RWPE1 (cell line): Measurements from ENCODE around the gene BANP.
"Not testable (repeated sequence)": the region's sequence is repeated elsewhere in the genome, so short reads cannot be mapped to it uniquely, and the experiment has no call there.

ENCODE experiments used
- CTCF ChIA-PET: fragments of 350-600 bp; sonication (Branson Sonifier 250); formaldehyde crosslinking; extraction: SDS; loops from one replicate; lab custom pipeline; 2021; lab: Yijun Ruan, JAX
- POLR2A ChIA-PET: fragments of 400-600 bp; formaldehyde crosslinking; extraction: SDS; loops from one replicate; lab custom pipeline; 2020; ENCODE audit warnings: antibody characterized with exemption; ENCODE audit not compliant: low non-redundant PET; lab: Yijun Ruan, JAX
- DNase-seq: peaks from one replicate; pipeline ENCODE4 v3.0.0; 2012; ENCODE audit warnings: low spot score
- H3K27ac ChIP-seq: fragments of 450-650 bp; 2 replicates; pipeline ENCODE4 v1.5.1; 2017
- TF ChIP-seq, protein P1 (sequence below): fragments of 450-650 bp; conservative IDR thresholded peaks from 2 replicates; pipeline ENCODE4 v1.5.1; 2017; ENCODE audit warnings: low read depth, mild to moderate bottlenecking

BANP gene

DNA sequence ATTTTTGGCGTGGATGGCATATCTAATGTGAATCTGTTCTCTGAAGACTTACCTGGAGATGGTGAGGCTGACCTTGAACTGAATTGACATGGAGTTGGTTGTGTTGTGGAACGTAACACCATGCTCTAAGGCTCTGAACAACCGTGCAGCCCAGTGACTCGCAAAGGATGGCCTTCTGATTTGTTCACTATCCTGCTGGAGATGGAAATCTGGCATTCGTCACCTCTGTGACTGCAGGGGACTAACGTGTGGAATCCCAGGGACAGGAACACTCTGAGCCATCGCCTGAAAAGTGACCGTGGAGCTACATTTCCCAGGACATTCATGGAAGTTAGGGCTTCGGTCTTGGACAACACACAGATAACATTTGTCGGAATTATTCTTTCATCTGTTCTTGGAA is 61.1 kb downstream of the BANP start:
- no peak for DNase-seq
- POLR2A ChIA-PET = no interaction called here
- no peak overlapping the region for H3K27ac ChIP-seq
- TF ChIP-seq, protein P1, sequence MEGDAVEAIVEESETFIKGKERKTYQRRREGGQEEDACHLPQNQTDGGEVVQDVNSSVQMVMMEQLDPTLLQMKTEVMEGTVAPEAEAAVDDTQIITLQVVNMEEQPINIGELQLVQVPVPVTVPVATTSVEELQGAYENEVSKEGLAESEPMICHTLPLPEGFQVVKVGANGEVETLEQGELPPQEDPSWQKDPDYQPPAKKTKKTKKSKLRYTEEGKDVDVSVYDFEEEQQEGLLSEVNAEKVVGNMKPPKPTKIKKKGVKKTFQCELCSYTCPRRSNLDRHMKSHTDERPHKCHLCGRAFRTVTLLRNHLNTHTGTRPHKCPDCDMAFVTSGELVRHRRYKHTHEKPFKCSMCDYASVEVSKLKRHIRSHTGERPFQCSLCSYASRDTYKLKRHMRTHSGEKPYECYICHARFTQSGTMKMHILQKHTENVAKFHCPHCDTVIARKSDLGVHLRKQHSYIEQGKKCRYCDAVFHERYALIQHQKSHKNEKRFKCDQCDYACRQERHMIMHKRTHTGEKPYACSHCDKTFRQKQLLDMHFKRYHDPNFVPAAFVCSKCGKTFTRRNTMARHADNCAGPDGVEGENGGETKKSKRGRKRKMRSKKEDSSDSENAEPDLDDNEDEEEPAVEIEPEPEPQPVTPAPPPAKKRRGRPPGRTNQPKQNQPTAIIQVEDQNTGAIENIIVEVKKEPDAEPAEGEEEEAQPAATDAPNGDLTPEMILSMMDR = no peak
- CTCF ChIA-PET = interaction anchor here (0.6 kb wide), 1 partner anchor 25 kb away, joined by 3 read pairs; no protein-coding TSS in a partner anchor

DNA sequence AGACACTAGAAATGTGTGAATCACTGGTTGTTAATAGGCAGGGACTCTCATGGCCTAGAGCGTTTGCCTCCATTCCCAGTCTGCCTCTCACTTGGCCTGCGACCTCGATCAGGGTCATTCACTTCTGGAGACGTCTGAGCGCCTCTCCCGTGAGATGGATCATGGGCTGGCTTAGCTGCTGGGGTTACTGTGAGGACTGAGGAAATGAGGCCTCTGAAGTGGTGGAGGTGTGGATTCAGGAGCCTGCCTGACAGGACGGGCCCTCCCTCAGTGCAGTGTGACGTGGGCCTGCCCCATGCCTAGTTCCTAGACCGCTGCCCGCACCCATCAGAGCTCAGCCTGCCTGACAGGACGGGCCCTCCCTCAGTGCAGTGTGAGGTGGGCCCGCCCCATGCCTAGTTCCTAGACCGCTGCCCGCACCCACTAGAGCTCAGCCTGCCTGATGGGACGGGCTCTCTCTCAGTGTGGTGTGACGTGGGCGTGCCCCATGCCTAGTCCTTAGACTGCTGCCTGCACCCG is 61.9 kb downstream of the BANP start:
- POLR2A ChIA-PET = interaction anchor here (0.6 kb wide), 1 partner anchor 35 kb away, joined by 3 read pairs; no protein-coding TSS in a partner anchor
- no peak for DNase-seq
- TF ChIP-seq, protein P1 = no peak
- no peak overlapping the region for H3K27ac ChIP-seq
- CTCF ChIA-PET = interaction anchor here (0.6 kb wide), 1 partner anchor 25 kb away, joined by 3 read pairs; no protein-coding TSS in a partner anchor

DNA sequence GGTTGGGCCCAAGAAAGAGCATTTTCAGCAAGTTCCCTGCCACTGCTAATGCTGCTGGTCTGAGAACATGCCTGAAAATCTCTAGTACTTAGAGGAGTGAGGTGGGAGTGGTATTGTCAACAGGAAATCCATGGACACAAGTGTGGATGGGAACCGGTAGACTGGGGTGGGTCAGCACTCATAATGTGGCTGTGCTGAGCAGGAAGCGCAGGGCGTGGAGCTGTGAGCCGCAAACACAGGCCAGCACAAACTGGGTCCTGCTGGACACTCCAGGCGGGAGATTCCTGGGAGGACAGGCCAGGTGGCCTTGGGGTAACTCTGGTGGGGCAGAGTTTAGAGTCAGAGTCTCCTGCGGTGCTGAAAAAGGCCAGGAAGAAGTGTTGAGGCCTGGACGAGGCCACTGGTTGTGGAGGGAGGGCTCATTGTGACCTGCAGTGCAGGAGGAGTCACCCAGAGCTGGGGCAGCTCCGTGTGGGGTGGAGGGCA is 62.6 kb downstream of the BANP start:
- no peak for DNase-seq
- CTCF ChIA-PET = interaction anchor here (0.7 kb wide), 1 partner anchor 120 kb away, joined by 4 read pairs; no protein-coding TSS in a partner anchor
- POLR2A ChIA-PET = no interaction called here
- no peak overlapping the region for H3K27ac ChIP-seq
- TF ChIP-seq, protein P1 = no peak

GRCh38 chr16:88014252-88014781 is 63.1 kb downstream of the BANP start:
- no peak for DNase-seq
- TF ChIP-seq, protein P1 = no peak
- no peak overlapping the region for H3K27ac ChIP-seq
- POLR2A ChIA-PET = no interaction called here
- CTCF ChIA-PET = interaction anchor here (0.7 kb wide), 1 partner anchor 120 kb away, joined by 4 read pairs; no protein-coding TSS in a partner anchor

DNA sequence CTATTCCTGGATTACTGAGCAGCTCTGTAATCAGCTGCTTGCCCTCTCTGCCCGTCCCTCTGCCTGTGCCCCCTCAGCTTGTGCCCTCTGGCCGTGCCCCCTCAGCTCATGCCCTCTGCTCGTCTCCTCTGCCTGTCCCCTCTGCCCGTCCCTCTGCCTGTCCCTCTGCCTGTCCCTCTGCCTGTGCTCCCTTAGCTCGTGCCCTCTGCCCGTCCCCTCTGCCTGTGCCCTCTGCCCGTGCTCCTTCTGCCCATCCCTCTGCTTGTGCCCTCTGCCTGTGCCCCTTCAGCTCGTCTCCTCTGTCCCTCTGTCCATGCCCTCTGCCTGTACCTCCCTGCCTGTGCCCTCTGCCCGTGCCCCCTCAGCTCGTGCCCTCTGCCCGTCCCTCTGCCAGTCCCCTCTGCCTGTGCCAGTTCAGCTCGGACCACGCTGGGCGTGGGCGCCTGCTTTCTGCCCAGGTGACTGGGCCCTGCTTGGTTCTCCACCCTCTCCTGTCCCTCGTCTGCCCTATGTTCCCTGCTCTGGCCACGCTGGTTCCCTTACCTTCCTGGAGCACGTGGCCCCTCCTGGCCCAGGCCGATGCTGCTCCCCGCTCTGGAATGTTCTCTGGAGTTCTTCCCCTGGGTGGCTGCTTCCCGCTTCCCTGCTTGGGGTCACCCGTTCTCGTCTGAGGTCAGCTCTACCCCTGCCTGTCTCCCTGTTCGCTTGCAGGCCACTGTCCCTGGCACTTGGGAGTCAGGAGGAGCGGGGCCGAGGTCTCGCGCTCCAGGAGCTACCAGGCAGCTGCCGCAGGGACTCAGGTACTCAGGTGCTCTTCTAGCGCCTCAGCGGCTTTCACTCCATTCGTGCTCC is 63.9 kb downstream of the BANP start:
- TF ChIP-seq, protein P1 = no peak
- H3K27ac ChIP-seq = no peak overlapping the region
- CTCF ChIA-PET = no interaction called here
- no peak for DNase-seq
- POLR2A ChIA-PET = no interaction called here

GRCh38 chr16:88015806-88016140 is 64.5 kb downstream of the BANP start:
- ChIA-PET CTCF (no interaction called here), POLR2A (no interaction called here)
- no peak overlapping the region for H3K27ac ChIP-seq
- DNase-seq = no peak
- TF ChIP-seq, protein P1 = no peak

DNA sequence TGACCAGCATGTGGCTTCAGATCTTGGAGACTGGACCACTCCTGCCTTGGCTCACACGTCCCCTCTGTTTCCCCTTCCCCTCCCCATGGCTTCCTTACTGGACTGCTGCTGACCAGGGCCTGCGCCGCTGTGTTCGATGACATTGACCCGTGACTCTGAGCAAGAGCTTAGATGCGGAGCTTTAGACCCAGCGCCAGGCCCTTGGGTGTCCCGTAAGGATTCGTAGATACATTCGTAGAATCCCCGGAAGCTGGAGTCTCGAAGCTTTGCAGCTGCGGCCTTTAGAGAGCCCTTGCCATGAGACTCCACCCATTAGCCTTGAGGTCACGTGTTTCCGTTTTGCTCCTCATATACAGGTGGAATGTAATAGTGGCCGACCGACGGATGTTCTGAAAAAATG is 65.2 kb downstream of the BANP start:
- CTCF ChIA-PET, POLR2A ChIA-PET, H3K27ac ChIP-seq, DNase-seq: not testable (repeated sequence)
